OCI-LY1 (cell line): ENCODE measurements around the gene PRRG1.
"Not testable (repeated sequence)": the region's sequence is repeated elsewhere in the genome, so short reads cannot be mapped to it uniquely, and the experiment has no call there.

Source experiments
- EZH2 ChIP-seq: fragments of 200-600 bp; sonication (generic), shearing (Covaris generic); IDR thresholded peaks from 2 replicates; pipeline ENCODE4 v1.8.0; 2017; ENCODE audit warnings: borderline replicate concordance, mixed run types, mild to moderate bottlenecking, antibody characterized with exemption, low read length, moderate library complexity, mixed read lengths
- TF ChIP-seq, protein P1 (sequence below): fragments of 200-600 bp; sonication (generic), shearing (Covaris generic); IDR thresholded peaks from 2 replicates; pipeline ENCODE4 v1.5.1; 2017; ENCODE audit warnings: mild to moderate bottlenecking, antibody characterized with exemption, low read length, moderate library complexity, mixed read lengths

DNA sequence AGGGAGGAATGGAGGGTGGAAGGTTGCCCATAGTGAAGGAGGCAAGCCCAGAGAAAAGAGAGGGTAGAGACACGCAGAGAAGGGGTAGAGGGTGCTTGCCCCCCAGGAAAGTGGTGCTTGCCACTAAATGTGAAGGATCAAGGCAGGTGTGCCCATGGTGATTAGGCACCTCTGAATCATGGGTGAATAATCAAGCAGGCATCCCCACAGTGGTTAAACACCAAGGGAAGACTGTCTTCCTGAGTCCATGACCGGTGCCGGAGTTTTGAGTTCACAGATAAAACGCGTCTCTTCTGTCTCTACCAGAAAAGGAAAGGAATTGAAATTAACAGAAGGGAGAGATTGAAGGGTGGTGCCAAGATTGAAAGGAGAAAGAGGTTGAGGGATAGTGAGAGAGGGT, 111.1 kb downstream of the PRRG1 start:
- TF ChIP-seq, protein P1, sequence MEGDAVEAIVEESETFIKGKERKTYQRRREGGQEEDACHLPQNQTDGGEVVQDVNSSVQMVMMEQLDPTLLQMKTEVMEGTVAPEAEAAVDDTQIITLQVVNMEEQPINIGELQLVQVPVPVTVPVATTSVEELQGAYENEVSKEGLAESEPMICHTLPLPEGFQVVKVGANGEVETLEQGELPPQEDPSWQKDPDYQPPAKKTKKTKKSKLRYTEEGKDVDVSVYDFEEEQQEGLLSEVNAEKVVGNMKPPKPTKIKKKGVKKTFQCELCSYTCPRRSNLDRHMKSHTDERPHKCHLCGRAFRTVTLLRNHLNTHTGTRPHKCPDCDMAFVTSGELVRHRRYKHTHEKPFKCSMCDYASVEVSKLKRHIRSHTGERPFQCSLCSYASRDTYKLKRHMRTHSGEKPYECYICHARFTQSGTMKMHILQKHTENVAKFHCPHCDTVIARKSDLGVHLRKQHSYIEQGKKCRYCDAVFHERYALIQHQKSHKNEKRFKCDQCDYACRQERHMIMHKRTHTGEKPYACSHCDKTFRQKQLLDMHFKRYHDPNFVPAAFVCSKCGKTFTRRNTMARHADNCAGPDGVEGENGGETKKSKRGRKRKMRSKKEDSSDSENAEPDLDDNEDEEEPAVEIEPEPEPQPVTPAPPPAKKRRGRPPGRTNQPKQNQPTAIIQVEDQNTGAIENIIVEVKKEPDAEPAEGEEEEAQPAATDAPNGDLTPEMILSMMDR: not testable (repeated sequence)
- TF ChIP-seq EZH2: not testable (repeated sequence)
